Measurements from ENCODE around the gene MEP1B. TPM values are rescaled to one million over a fixed set of nuclear protein-coding genes. Genes with fewer than 3 reads are reported as not detected.

Gene MEP1B
- total RNA-seq, 1 donor from 2014 or later = not detected

DNA sequence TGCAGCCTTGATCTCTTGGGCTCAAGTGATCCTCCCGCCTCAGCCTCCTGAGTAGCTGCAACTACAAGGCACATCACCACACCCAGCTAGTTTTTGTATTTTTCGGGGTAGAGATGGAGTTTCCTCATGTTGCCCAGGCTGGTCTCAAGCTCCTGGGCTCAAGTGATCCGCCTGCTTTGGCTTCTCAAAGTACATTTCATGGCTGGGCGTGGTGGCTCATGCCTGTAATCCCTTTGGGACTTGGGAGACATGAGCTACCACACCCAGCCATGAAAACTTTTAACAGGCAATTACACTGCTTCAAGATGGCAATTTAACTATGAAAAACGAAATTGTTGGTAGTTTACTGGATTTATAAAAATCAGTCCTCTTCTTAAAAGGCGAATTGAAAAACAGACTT, 69.7 kb downstream of the MEP1B start:
- TF ChIP-seq, protein P1, sequence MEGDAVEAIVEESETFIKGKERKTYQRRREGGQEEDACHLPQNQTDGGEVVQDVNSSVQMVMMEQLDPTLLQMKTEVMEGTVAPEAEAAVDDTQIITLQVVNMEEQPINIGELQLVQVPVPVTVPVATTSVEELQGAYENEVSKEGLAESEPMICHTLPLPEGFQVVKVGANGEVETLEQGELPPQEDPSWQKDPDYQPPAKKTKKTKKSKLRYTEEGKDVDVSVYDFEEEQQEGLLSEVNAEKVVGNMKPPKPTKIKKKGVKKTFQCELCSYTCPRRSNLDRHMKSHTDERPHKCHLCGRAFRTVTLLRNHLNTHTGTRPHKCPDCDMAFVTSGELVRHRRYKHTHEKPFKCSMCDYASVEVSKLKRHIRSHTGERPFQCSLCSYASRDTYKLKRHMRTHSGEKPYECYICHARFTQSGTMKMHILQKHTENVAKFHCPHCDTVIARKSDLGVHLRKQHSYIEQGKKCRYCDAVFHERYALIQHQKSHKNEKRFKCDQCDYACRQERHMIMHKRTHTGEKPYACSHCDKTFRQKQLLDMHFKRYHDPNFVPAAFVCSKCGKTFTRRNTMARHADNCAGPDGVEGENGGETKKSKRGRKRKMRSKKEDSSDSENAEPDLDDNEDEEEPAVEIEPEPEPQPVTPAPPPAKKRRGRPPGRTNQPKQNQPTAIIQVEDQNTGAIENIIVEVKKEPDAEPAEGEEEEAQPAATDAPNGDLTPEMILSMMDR (IDR thresholded peaks at IDR 0.05; ENCODE audit: insufficient read depth, low read length, severe bottlenecking) = no peak
- no peaks in the 10 kb centered on the region for H3K36me3 ChIP-seq (ENCODE audit: control insufficient read depth, insufficient read depth, low read length)
- no peak for FAIRE-seq
- H3K4me3 ChIP-seq (ENCODE audit: low read depth, low read length) = no peak overlapping the region
- no peak for DNase-seq (ENCODE audit: low read depth)
- H3K27me3 ChIP-seq (ENCODE audit: control insufficient read depth, insufficient read depth, low read length) = no peaks in the 10 kb centered on the region

DNA sequence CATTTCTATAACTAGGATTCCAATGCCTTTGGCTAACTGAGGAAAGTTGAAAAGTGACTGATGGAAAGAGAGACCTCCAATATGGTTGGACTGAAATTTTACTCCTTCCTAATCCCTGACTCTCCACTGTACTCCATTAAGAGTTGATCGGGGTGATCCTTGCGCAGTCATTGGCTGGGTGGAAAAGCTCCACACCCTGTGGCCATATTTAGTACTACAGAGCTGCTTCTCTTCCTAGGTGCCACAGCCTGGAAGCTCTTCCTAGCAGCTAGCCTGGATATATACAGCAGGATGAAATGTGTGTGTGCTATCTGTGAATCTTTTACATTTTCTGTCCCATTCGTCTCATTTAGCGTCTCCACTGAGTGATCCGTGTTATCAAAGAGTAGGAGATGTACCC, 71.2 kb downstream of the MEP1B start:
- no peak overlapping the region for H3K4me3 ChIP-seq (ENCODE audit: low read depth, low read length)
- H3K36me3 ChIP-seq (ENCODE audit: control insufficient read depth, insufficient read depth, low read length) = no peaks in the 10 kb centered on the region
- FAIRE-seq (no peak), DNase-seq (ENCODE audit: low read depth) (no peak)
- H3K27me3 ChIP-seq (ENCODE audit: control insufficient read depth, insufficient read depth, low read length) = no peaks in the 10 kb centered on the region
- TF ChIP-seq, protein P1 (IDR thresholded peaks at IDR 0.05; ENCODE audit: insufficient read depth, low read length, severe bottlenecking) = no peak

DNA sequence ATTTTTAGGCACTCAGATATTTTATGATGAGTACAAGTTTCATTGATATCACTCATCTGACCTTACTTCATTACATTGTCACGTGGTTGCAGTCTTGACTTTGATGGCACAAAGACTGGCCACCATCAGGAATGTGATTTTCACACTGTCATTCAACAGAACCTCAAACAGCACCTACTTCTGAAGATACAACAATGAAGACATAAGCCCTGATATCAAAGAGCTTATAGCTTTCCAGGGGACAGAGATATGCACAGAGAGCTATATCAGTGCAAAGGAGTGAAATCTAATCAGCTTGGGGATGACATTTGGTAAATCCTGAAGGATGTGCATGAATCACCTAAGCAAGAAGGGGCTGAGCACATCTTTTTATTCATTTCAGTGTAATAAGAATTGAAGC, 72.3 kb downstream of the MEP1B start:
- no peak for FAIRE-seq
- TF ChIP-seq, protein P1 (IDR thresholded peaks at IDR 0.05; ENCODE audit: insufficient read depth, low read length, severe bottlenecking) = no peak
- Histone ChIP-seq H3K4me3 (ENCODE audit: low read depth, low read length) (no peak overlapping the region), H3K27me3 (ENCODE audit: control insufficient read depth, insufficient read depth, low read length) (no peaks in the 10 kb centered on the region), H3K36me3 (ENCODE audit: control insufficient read depth, insufficient read depth, low read length) (no peaks in the 10 kb centered on the region)
- DNase-seq (ENCODE audit: low read depth) = no peak

DNA sequence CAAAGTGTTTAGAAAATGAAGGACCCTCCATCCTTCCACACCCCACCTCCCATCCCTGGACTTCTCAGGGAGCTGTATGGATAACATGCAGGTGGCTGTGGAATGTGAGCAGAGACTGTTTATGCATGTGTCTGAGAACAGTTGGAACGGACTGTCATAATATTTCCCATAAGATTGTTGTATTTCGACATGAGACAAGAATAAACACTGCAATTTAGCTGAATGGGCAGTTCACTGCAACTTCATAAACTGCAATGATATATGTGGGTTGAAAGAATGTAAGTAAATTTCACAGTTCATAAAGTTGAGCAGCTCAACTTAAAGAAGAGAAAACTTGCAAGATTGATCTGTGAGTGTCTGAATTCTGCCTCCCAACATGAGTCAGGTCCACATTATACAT, 74.6 kb downstream of the MEP1B start:
- peaks cover 9% of the 10 kb centered on the region for H3K36me3 ChIP-seq (ENCODE audit: control insufficient read depth, insufficient read depth, low read length)
- no peak for DNase-seq (ENCODE audit: low read depth)
- FAIRE-seq = no peak
- TF ChIP-seq, protein P1 (IDR thresholded peaks at IDR 0.05; ENCODE audit: insufficient read depth, low read length, severe bottlenecking) = no peak
- no peak overlapping the region for H3K4me3 ChIP-seq (ENCODE audit: low read depth, low read length)
- H3K27me3 ChIP-seq (ENCODE audit: control insufficient read depth, insufficient read depth, low read length) = no peaks in the 10 kb centered on the region

DNA sequence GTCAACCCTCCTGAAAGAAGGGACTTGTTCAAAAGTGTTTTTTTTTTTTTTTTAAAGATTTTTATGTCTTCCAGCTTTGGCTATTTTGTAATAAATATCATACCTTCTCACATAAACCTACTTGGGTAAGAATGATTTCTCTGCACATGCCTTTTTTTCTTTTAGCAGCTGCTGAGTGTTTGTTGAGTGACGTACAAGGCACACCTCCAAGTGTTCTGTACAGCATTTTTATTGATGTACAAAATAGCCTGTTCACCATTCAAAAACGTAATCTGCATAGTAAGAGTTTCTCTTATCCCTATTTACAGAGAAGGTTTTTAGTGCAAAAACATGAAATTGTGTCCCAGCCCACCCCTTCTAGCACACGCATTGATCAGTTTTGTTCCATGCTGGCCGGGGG, 77.6 kb downstream of the MEP1B start:
- no peak overlapping the region for H3K4me3 ChIP-seq (ENCODE audit: low read depth, low read length)
- H3K36me3 ChIP-seq (ENCODE audit: control insufficient read depth, insufficient read depth, low read length) = peaks cover 13% of the 10 kb centered on the region
- DNase-seq (ENCODE audit: low read depth) (no peak), FAIRE-seq (no peak)
- H3K27me3 ChIP-seq (ENCODE audit: control insufficient read depth, insufficient read depth, low read length) = no peaks in the 10 kb centered on the region
- TF ChIP-seq, protein P1 (IDR thresholded peaks at IDR 0.05; ENCODE audit: insufficient read depth, low read length, severe bottlenecking) = no peak

Other genes starting within 250 kb of the MEP1B start
- gene TRAPPC8, start 246.9 kb upstream of the MEP1B start, total RNA-seq = 37.4 and 37.9 TPM in 2 replicates
- gene RNF125, start 171.2 kb upstream of the MEP1B start, total RNA-seq = 0.90 and 1.3 TPM in 2 replicates
- gene RNF138, start 98.2 kb upstream of the MEP1B start, total RNA-seq = 18.2 and 19.6 TPM in 2 replicates

All from bronchial epithelial cell (primary cell).